Panc1 (cell line): ENCODE results near the gene PARS2.
"Not testable (repeated sequence)": the region's sequence is repeated elsewhere in the genome, so short reads cannot be mapped to it uniquely, and the experiment has no call there.

ENCODE experiments used
- CTCF ChIP-seq: fragments of 450-650 bp; IDR thresholded peaks from 2 replicates; pipeline ENCODE4 v1.5.1; 2017; ENCODE audit warnings: mild to moderate bottlenecking
- REST ChIP-seq, 2 experiments: IDR thresholded peaks; 2 replicates each; pipeline ENCODE4 v1.6.1; 2011 to 2012; ENCODE audit warnings: low read depth in 2 of 2, control low read depth in 1 of 2, low read length in 1 of 2, mild to moderate bottlenecking in 1 of 2, moderate library complexity in 1 of 2; ENCODE audit not compliant: insufficient read depth in 1 of 2

- TF ChIP-seq CTCF; REST (IDR thresholded peaks at IDR 0.05; ENCODE audit: insufficient read depth in 1 of 2, low read depth in 2 of 2, low read length in 1 of 2): not testable (repeated sequence)
These were observed 11.8 kb upstream of the PARS2 start for GRCh38 chr1:54775828-54776721.
